HCT116 (cell line): Measurements from ENCODE around the gene ABCB1. TPM values are rescaled to one million over a fixed set of nuclear protein-coding genes. Genes with fewer than 3 reads are reported as not detected.
A peak's percentile ranks its signal among the peaks of the same experiment; 100 is the strongest.

Experiments used
- ATAC-seq: fragments of 200-7000 bp; cut with Tn5 transposase; 2 replicates; pipeline ENCODE4 v1.9.1; 2020; ENCODE audit warnings: mild to moderate bottlenecking, moderate library complexity
- BruUV-seq: library from RNA; stranded (reverse); fragments of 400-500 nt; replicated peaks from 2 replicates; lab custom pipeline; 2021; lab: Mats Ljungman, UMichigan
- CTCF ChIA-PET: fragments of 300-600 bp; sonication (Branson Sonifier 250); formaldehyde crosslinking; loops from one replicate; lab custom pipeline; 2021; ENCODE audit warnings: antibody characterized with exemption; lab: Charles Lee
- POLR2A ChIA-PET: fragments of 300-600, 350-600 bp; sonication (Branson Sonifier 250); formaldehyde crosslinking; loops from one replicate; lab custom pipeline; 2021; ENCODE audit warnings: antibody characterized with exemption; lab: Charles Lee
- RAD21 ChIA-PET, 2 experiments: fragments of 300-600 bp; sonication (Branson Sonifier 250); formaldehyde crosslinking; loops; one replicate each; lab custom pipeline; 2023; ENCODE audit warnings: low total read pairs in 2 of 2; ENCODE audit not compliant: uncharacterized antibody in 2 of 2, unreplicated experiment in 2 of 2, low non-redundant PET in 1 of 2; lab: Charles Lee
- DNase-seq: peaks from one replicate; pipeline ENCODE4 v3.0.0-alpha.2; 2010; ENCODE audit warnings: low read depth, low spot score
- H2AFZ ChIP-seq: fragments of 200-600 bp; shearing (Covaris generic), sonication (generic); 2 replicates; pipeline ENCODE4 v1.6.1; 2017; ENCODE audit warnings: low read depth, mixed run types, mixed read lengths, antibody characterized with exemption, low read length; ENCODE audit not compliant: poor library complexity, severe bottlenecking
- H3K27ac ChIP-seq: 2 replicates; pipeline ENCODE4 v1.5.1; 2012; ENCODE audit warnings: low read depth, low read length
- H3K27me3 ChIP-seq: fragments of 200-600 bp; sonication (generic); 2 replicates; pipeline ENCODE4 v1.6.1; 2016; ENCODE audit warnings: mixed run types, low read length, mixed read lengths; ENCODE audit not compliant: insufficient read depth
- H3K36me3 ChIP-seq, 2 experiments: fragments of 200-500 bp in 1 of 2; fragments of 200-600 bp in 1 of 2; sonication (Bioruptor generic) in 1 of 2; sonication (generic) in 1 of 2; 2 replicates each; pipeline versions ENCODE4 v1.5.1 to v1.6.1; 2014 to 2016; ENCODE audit warnings: low read length in 2 of 2, inconsistent platforms in 1 of 2, mixed read lengths in 1 of 2, mixed run types in 1 of 2; ENCODE audit not compliant: insufficient read depth in 2 of 2, control insufficient read depth in 1 of 2
- H3K4me1 ChIP-seq, 2 experiments: fragments of 200-600 bp in 1 of 2; sonication (generic) in 1 of 2; 2 replicates each; pipeline versions ENCODE4 v1.5.1 to v1.6.1; 2012 to 2017; ENCODE audit warnings: low read length in 2 of 2, inconsistent platforms in 1 of 2, mild to moderate bottlenecking in 1 of 2, mixed read lengths in 1 of 2, mixed run types in 1 of 2, moderate library complexity in 1 of 2; ENCODE audit not compliant: insufficient read depth in 2 of 2, control insufficient read depth in 1 of 2
- H3K4me2 ChIP-seq: fragments of 200-600 bp; sonication (generic); 2 replicates; pipeline ENCODE4 v1.6.1; 2017; ENCODE audit warnings: mixed run types, low read length, mixed read lengths
- H3K4me3 ChIP-seq, 2 experiments: fragments of 200-600 bp in 1 of 2; sonication (generic) in 1 of 2; replicated peaks in 1 of 2; 2 replicates each; pipeline ENCODE4 v1.5.1; 2011 to 2016; ENCODE audit warnings: low read length in 2 of 2, control low read depth in 1 of 2, low read depth in 1 of 2, mild to moderate bottlenecking in 1 of 2, mixed read lengths in 1 of 2, mixed run types in 1 of 2
- H3K79me2 ChIP-seq: fragments of 200-600 bp; sonication (generic); 2 replicates; pipeline ENCODE4 v1.6.1; 2017; ENCODE audit warnings: mild to moderate bottlenecking, mixed run types, low read length, moderate library complexity, mixed read lengths; ENCODE audit not compliant: insufficient read depth
- H3K9ac ChIP-seq: fragments of 200-600 bp; sonication (generic); 2 replicates; pipeline ENCODE4 v1.6.1; 2016; ENCODE audit warnings: low read length, mixed read lengths
- H3K9me2 ChIP-seq: fragments of 200-600 bp; sonication (generic), shearing (Covaris generic); 2 replicates; pipeline ENCODE4 v1.6.1; 2017; ENCODE audit warnings: mixed run types, mild to moderate bottlenecking, moderate library complexity; ENCODE audit not compliant: insufficient read depth
- H3K9me3 ChIP-seq, 2 experiments: fragments of 200-500 bp in 1 of 2; fragments of 200-600 bp in 1 of 2; sonication (Bioruptor generic) in 1 of 2; sonication (generic) in 1 of 2; 2 replicates each; pipeline ENCODE4 v1.6.1; 2014 to 2017; ENCODE audit warnings: low read length in 2 of 2, mixed read lengths in 2 of 2, inconsistent platforms in 1 of 2, low read depth in 1 of 2, mild to moderate bottlenecking in 1 of 2, mixed run types in 1 of 2, moderate library complexity in 1 of 2; ENCODE audit not compliant: control insufficient read depth in 1 of 2, insufficient read depth in 1 of 2
- H4K20me1 ChIP-seq: fragments of 200-600 bp; sonication (generic), shearing (Covaris generic); 2 replicates; pipeline ENCODE4 v1.6.1; 2017; ENCODE audit warnings: mixed run types, mild to moderate bottlenecking, moderate library complexity; ENCODE audit not compliant: insufficient read depth
- CBX3 ChIP-seq: IDR thresholded peaks from 2 replicates; pipeline ENCODE4 v1.6.1; 2012; ENCODE audit warnings: low read depth
- ELF1 ChIP-seq: IDR thresholded peaks from 2 replicates; pipeline ENCODE4 v1.6.1; 2012; ENCODE audit warnings: low read depth, borderline replicate concordance
- FOSL1 ChIP-seq: IDR thresholded peaks from 2 replicates; pipeline ENCODE4 v1.6.1; 2012; ENCODE audit warnings: low read depth
- JUND ChIP-seq: IDR thresholded peaks from 2 replicates; pipeline ENCODE4 v1.6.1; 2012
- TCF7L2 ChIP-seq: IDR thresholded peaks from 2 replicates; pipeline ENCODE4 v1.7.0; 2011; ENCODE audit warnings: borderline replicate concordance, inconsistent platforms; ENCODE audit not compliant: insufficient read depth, insufficient read length; ENCODE audit errors: extremely low read depth
- ZFX ChIP-seq: fragments of 450-650 bp; IDR thresholded peaks from 2 replicates; pipeline ENCODE4 v1.6.1; 2017
- ZNF274 ChIP-seq: fragments of 200-500 bp; sonication (Bioruptor generic); IDR thresholded peaks from 2 replicates; pipeline ENCODE4 v1.6.1; 2014; ENCODE audit warnings: mild to moderate bottlenecking, low read depth, low read length, inconsistent platforms
- intact Hi-C: fragments of 100-400 bp; cut with micrococcal nuclease; formaldehyde crosslinking; loops from 2 replicates; pipeline ENCODE4 v1.10.0; 2022
- total RNA-seq: library from RNA; stranded (reverse); gene quantifications from one replicate; pipeline ENCODE4 v1.2.1, GENCODE V29; 2021; ENCODE audit not compliant: unreplicated experiment

Gene ABCB1
- total RNA-seq, 1 experiment from 2014 or later: 1.8 TPM

DNA sequence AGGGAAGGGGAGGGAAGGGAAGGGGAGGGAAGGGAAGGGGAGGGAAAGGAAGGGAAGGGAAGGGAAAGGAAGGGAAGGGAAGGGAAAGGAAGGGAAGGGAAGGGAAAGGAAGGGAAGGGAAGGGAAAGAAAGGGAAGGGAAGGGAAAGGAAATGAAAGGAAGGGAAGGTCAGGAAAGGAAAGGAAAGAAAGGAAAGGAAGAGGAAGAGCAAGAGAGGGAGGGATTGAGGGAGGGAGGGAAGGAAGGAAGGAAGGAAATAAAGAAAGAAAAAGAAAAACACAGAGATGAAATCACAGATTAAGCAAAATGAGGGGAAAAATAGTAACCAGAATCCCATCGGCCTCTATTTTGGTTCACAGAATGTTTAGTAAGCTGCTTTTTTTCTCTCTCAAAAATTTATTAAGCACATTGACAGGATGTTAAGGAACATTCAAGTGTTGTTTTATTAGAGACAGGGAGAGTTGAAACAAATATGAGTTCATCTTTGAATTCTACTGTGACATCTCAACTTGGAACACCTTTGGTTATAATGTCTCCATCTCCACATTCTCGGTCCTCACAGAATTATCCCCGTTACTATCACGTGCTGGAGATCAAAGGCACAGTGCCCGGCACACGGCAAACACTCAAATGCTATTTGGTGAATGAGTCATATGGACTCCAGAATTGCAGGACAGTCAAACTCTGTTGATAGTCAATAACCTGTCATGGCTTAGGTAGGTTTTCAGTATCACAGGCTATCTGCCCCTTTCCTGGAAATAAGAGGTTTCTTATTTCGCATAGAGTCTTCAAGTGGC lies 52.4 kb downstream of the ABCB1 start:
- Histone ChIP-seq H3K9me3 (no peaks in the 10 kb centered on the region), H3K36me3 (no peaks in the 10 kb centered on the region), H3K27ac (no peak overlapping the region), H3K4me1 (peaks cover 5 to 6% of the 10 kb centered on the region in 2 experiments), H3K9ac (no peak overlapping the region), H3K4me2 (peak overlapping the region; percentile 28; the same call in 1 of the 2 replicates), H3K9me2 (no peaks in the 10 kb centered on the region), H2AFZ (peak overlapping the region; percentile 65), H3K79me2 (no peaks in the 10 kb centered on the region), H3K4me3 (no peak overlapping the region), H3K27me3 (no peaks in the 10 kb centered on the region), H4K20me1 (no peaks in the 10 kb centered on the region)
- peak; percentile 19 for DNase-seq
- TF ChIP-seq TCF7L2 (peak; percentile 98), ELF1 (no peak), JUND (peak; percentile 32; the same call in 1 of the 2 replicates), FOSL1 (peak; percentile 28; the same call in 1 of the 2 replicates), ZNF274 (no peak)
- ATAC-seq: peak; percentile 52
- ChIA-PET CTCF (no interaction called here), POLR2A (no interaction called here), RAD21 (no interaction called here)
- intact Hi-C loops: no loop called here
- no TSS peak for BruUV-seq

DNA sequence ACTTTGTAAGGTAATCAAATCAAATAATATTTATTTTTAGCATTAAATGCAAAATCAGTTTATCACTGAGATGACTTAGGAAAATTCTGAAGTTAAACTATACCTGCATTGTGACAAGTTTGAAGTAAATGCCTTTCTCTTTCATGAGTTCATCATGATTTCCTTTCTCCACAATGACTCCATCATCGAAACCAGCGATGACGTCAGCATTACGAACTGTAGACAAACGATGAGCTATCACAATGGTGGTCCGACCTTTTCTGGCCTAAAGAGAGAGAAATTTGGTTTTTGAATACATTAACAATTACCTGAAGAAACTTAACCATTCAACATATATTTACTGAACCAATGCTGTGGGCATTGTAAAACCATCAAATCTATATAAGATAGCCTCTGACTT lies 54.9 kb downstream of the ABCB1 start:
- no peak for TF ChIP-seq JUND
- no peak for TF ChIP-seq CBX3
- no peak for TF ChIP-seq ZFX
- no peak for TF ChIP-seq FOSL1
- TF ChIP-seq ZNF274: no peak
- H3K4me3 ChIP-seq: no peak overlapping the region
- H3K9me3 ChIP-seq: no peaks in the 10 kb centered on the region
- H3K9me2 ChIP-seq: no peaks in the 10 kb centered on the region
- no peak overlapping the region for H2AFZ ChIP-seq
- DNase-seq (no peak), ATAC-seq (no peak)
- no peak overlapping the region for H3K4me2 ChIP-seq
- no peaks in the 10 kb centered on the region for H3K27me3 ChIP-seq
- ChIA-PET CTCF (no interaction called here), POLR2A (no interaction called here), RAD21 (no interaction called here)
- H3K36me3 ChIP-seq: no peaks in the 10 kb centered on the region
- H3K79me2 ChIP-seq: no peaks in the 10 kb centered on the region
- H3K9ac ChIP-seq: no peak overlapping the region
- H4K20me1 ChIP-seq: no peaks in the 10 kb centered on the region
- H3K27ac ChIP-seq: no peak overlapping the region
- BruUV-seq: no TSS peak
- peaks cover 5 to 6% of the 10 kb centered on the region in 2 experiments for H3K4me1 ChIP-seq
- intact Hi-C loops: no loop called here
